ENCODE data around the gene RNF34.
"Not testable (repeated sequence)": the region's sequence is repeated elsewhere in the genome, so short reads cannot be mapped to it uniquely, and the experiment has no call there.

The RNF34 gene

GRCh38 chr12:121399391-121400331 is at the start of gene RNF34:
Gene RNF34, plus strand, starts transcription at chr12:121400118. Its CDS starts 95 bp downstream, at chr12:121400213.
- Mint-ChIP-seq H3K27me3 (no peaks in the 10 kb centered on the region), H3K27ac (peak within 1 kb of the TSS; percentile 98), H3K36me3 (peaks cover 3% of the 10 kb centered on the region), H3K9me3 (no peaks in the 10 kb centered on the region), H3K4me1 (peaks cover 47% of the 10 kb centered on the region), H3K4me3 (peak within 1 kb of the TSS; percentile 96)

GRCh38 chr12:121351820-121352681 is 47.9 kb upstream of the RNF34 start, which contains the start of gene ANAPC5:
Gene ANAPC5, minus strand, starts transcription at chr12:121352411. Its CDS starts 71 bp downstream, at chr12:121352340.
- Mint-ChIP-seq H3K36me3 (peaks cover 3% of the 10 kb centered on the region), H3K4me1 (peaks cover 32% of the 10 kb centered on the region), H3K27me3 (no peaks in the 10 kb centered on the region)

GRCh38 chr12:121352682-121353018 is 47.3 kb upstream of the RNF34 start:
- H3K27me3 Mint-ChIP-seq, result no peaks in the 10 kb centered on the region
- no peaks in the 10 kb centered on the region for H3K9me3 Mint-ChIP-seq
- peak overlapping the region; percentile 96 for H3K4me3 Mint-ChIP-seq
- peaks cover 28% of the 10 kb centered on the region for H3K4me1 Mint-ChIP-seq
- peaks cover under 1% of the 10 kb centered on the region for H3K36me3 Mint-ChIP-seq
- H3K27ac Mint-ChIP-seq, result peak overlapping the region; percentile 97

More at GRCh38 chr12:121351820-121352681, 47.9 kb upstream of the RNF34 start, which contains the start of gene ANAPC5:
- Mint-ChIP-seq H3K4me3 (peak within 1 kb of the TSS; percentile 96), H3K27ac (peak within 1 kb of the TSS; percentile 97), H3K9me3 (no peaks in the 10 kb centered on the region)

GRCh38 chr12:121355818-121356217 is 44.1 kb upstream of the RNF34 start:
- H3K4me3 Mint-ChIP-seq, result no peak overlapping the region

GRCh38 chr12:121356657-121357056 is 43.3 kb upstream of the RNF34 start:
- no peaks in the 10 kb centered on the region for H3K9me3 Mint-ChIP-seq
- no peaks in the 10 kb centered on the region for H3K36me3 Mint-ChIP-seq
- H3K27ac Mint-ChIP-seq, result no peak overlapping the region
- H3K4me1 Mint-ChIP-seq, result peaks cover 10% of the 10 kb centered on the region
- H3K4me3 Mint-ChIP-seq, result no peak overlapping the region
- H3K27me3 Mint-ChIP-seq, result no peaks in the 10 kb centered on the region

More at GRCh38 chr12:121355818-121356217, 44.1 kb upstream of the RNF34 start:
- Mint-ChIP-seq H3K36me3 (no peaks in the 10 kb centered on the region), H3K9me3 (no peaks in the 10 kb centered on the region), H3K4me1 (peaks cover 10% of the 10 kb centered on the region), H3K27me3 (no peaks in the 10 kb centered on the region), H3K27ac (no peak overlapping the region)

GRCh38 chr12:121357331-121357730 is 42.6 kb upstream of the RNF34 start:
- H3K9me3 Mint-ChIP-seq, result no peaks in the 10 kb centered on the region
- no peaks in the 10 kb centered on the region for H3K27me3 Mint-ChIP-seq
- H3K27ac Mint-ChIP-seq, result no peak overlapping the region
- H3K4me1 Mint-ChIP-seq, result peaks cover 8% of the 10 kb centered on the region
- H3K4me3 Mint-ChIP-seq, result no peak overlapping the region
- H3K36me3 Mint-ChIP-seq, result no peaks in the 10 kb centered on the region

GRCh38 chr12:121358073-121358472 is 41.8 kb upstream of the RNF34 start:
- Mint-ChIP-seq H3K4me3 (no peak overlapping the region), H3K27me3 (no peaks in the 10 kb centered on the region), H3K27ac (no peak overlapping the region), H3K4me1 (peaks cover 3% of the 10 kb centered on the region), H3K9me3 (no peaks in the 10 kb centered on the region), H3K36me3 (no peaks in the 10 kb centered on the region)

- peaks cover 1% of the 10 kb centered on the region for H3K27me3 Mint-ChIP-seq
- no peaks in the 10 kb centered on the region for H3K36me3 Mint-ChIP-seq
- no peak overlapping the region for H3K4me3 Mint-ChIP-seq
- no peaks in the 10 kb centered on the region for H3K4me1 Mint-ChIP-seq
- H3K9me3 Mint-ChIP-seq, result no peaks in the 10 kb centered on the region
- no peak overlapping the region for H3K27ac Mint-ChIP-seq
Measured at GRCh38 chr12:121364683-121365121, 35.2 kb upstream of the RNF34 start.

GRCh38 chr12:121365416-121366062 is 34.4 kb upstream of the RNF34 start:
- no peaks in the 10 kb centered on the region for H3K4me1 Mint-ChIP-seq
- H3K9me3 Mint-ChIP-seq, result no peaks in the 10 kb centered on the region
- H3K27me3 Mint-ChIP-seq, result peaks cover 1% of the 10 kb centered on the region
- H3K4me3 Mint-ChIP-seq, result no peak overlapping the region
- H3K36me3 Mint-ChIP-seq, result no peaks in the 10 kb centered on the region
- no peak overlapping the region for H3K27ac Mint-ChIP-seq

- Mint-ChIP-seq H3K36me3 (no peaks in the 10 kb centered on the region), H3K27ac (no peak overlapping the region), H3K9me3 (no peaks in the 10 kb centered on the region), H3K4me3 (no peak overlapping the region), H3K27me3 (peaks cover 1% of the 10 kb centered on the region), H3K4me1 (no peaks in the 10 kb centered on the region)
Measured at GRCh38 chr12:121366063-121366459, 33.9 kb upstream of the RNF34 start.

GRCh38 chr12:121371404-121371803 is 28.5 kb upstream of the RNF34 start:
- Mint-ChIP-seq H3K27ac (no peak overlapping the region), H3K9me3 (no peaks in the 10 kb centered on the region), H3K36me3 (no peaks in the 10 kb centered on the region), H3K27me3 (no peaks in the 10 kb centered on the region), H3K4me1 (no peaks in the 10 kb centered on the region), H3K4me3 (no peak overlapping the region)

GRCh38 chr12:121373755-121374154 is 26.2 kb upstream of the RNF34 start:
- no peaks in the 10 kb centered on the region for H3K27me3 Mint-ChIP-seq
- H3K4me3 Mint-ChIP-seq, result no peak overlapping the region
- no peaks in the 10 kb centered on the region for H3K9me3 Mint-ChIP-seq

GRCh38 chr12:121374336-121374735 is 25.6 kb upstream of the RNF34 start:
- not testable (repeated sequence) for H3K36me3 Mint-ChIP-seq, H3K4me1 Mint-ChIP-seq, H3K4me3 Mint-ChIP-seq, H3K27me3 Mint-ChIP-seq, H3K27ac Mint-ChIP-seq, H3K9me3 Mint-ChIP-seq

More at GRCh38 chr12:121373755-121374154, 26.2 kb upstream of the RNF34 start:
- Mint-ChIP-seq H3K4me1 (no peaks in the 10 kb centered on the region), H3K27ac (no peak overlapping the region), H3K36me3 (no peaks in the 10 kb centered on the region)

GRCh38 chr12:121374945-121375584 is 24.9 kb upstream of the RNF34 start:
- H3K27me3 Mint-ChIP-seq, H3K4me1 Mint-ChIP-seq, H3K27ac Mint-ChIP-seq, H3K4me3 Mint-ChIP-seq, H3K36me3 Mint-ChIP-seq, H3K9me3 Mint-ChIP-seq: not testable (repeated sequence)
